HEK293 (cell line): Measurements from ENCODE around the gene CDSN.

Experiments used
- CTCF ChIP-seq: fragments of 450-650 bp; formaldehyde crosslinking; IDR thresholded peaks from 2 replicates; pipeline ENCODE4 v1.5.1; 2016; ENCODE audit warnings: missing biosample characterization, missing genetic modification characterization
- GLIS1 ChIP-seq: fragments of 450-650 bp; formaldehyde crosslinking; IDR thresholded peaks from 2 replicates; pipeline ENCODE4 v1.5.1; 2016; ENCODE audit warnings: missing biosample characterization, missing genetic modification characterization
- HOXA7 ChIP-seq: sonication (generic); formaldehyde crosslinking; IDR thresholded peaks from 2 replicates; pipeline ENCODE4 v1.8.1; 2022; ENCODE audit warnings: missing genetic modification reagents, borderline replicate concordance
- ZEB2 ChIP-seq: fragments of 450-650 bp; formaldehyde crosslinking; IDR thresholded peaks from 2 replicates; pipeline ENCODE4 v1.5.1; 2016; ENCODE audit warnings: missing biosample characterization, missing genetic modification characterization
- ZNF138 ChIP-seq: fragments of 450-650 bp; formaldehyde crosslinking; IDR thresholded peaks from 2 replicates; pipeline ENCODE4 v1.5.1; 2016; ENCODE audit warnings: missing biosample characterization, missing genetic modification characterization, borderline replicate concordance
- ZNF426 ChIP-seq: fragments of 450-650 bp; formaldehyde crosslinking; IDR thresholded peaks from 2 replicates; pipeline ENCODE4 v1.5.1; 2017; ENCODE audit warnings: missing biosample characterization, missing genetic modification characterization, mild to moderate bottlenecking, inconsistent platforms, moderate library complexity
- ZNF510 ChIP-seq: fragments of 450-650 bp; formaldehyde crosslinking; IDR thresholded peaks from 2 replicates; pipeline ENCODE4 v1.5.1; 2018; ENCODE audit warnings: mild to moderate bottlenecking, missing genetic modification characterization, missing biosample characterization; ENCODE audit not compliant: insufficient replicate concordance
- ZNF843 ChIP-seq: fragments of 450-650 bp; formaldehyde crosslinking; IDR thresholded peaks from 2 replicates; pipeline ENCODE4 v1.5.1; 2016; ENCODE audit warnings: missing biosample characterization, missing genetic modification characterization
- TF ChIP-seq, protein P1 (sequence below): fragments of 450-650 bp; formaldehyde crosslinking; IDR thresholded peaks from 2 replicates; pipeline ENCODE4 v1.5.1; 2016; ENCODE audit warnings: missing biosample characterization, missing genetic modification characterization

DNA sequence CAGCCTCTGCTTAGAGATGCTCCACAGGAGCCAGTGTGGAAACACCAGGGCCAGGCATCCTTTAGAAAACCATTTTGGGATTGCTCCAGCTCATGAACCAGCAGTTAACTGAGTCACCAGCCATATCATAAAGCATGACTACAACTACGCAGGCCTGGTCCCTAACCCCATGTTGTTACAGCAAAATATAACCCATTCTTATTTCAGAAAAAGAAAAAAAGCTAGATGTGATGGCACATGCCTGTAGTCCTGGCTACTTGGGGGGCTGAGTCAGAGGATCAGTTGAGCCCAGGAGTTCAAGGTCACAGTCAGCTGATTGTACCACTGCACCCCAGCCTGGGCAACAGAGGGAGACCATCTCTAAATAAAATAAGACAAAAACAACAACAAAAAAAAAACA is 44.7 kb downstream of the CDSN start:
- TF ChIP-seq ZNF138 (tag by site-specific recombination) (no peak), ZNF426 (tag by site-specific recombination) (no peak), HOXA7 (CRISPR knock-in tag) (no peak), ZEB2 (no peak), CTCF (tag by site-specific recombination) (no peak), ZNF843 (tag by site-specific recombination) (no peak), ZNF510 (tag by site-specific recombination) (no peak), GLIS1 (tag by site-specific recombination) (no peak)
- TF ChIP-seq, protein P1, sequence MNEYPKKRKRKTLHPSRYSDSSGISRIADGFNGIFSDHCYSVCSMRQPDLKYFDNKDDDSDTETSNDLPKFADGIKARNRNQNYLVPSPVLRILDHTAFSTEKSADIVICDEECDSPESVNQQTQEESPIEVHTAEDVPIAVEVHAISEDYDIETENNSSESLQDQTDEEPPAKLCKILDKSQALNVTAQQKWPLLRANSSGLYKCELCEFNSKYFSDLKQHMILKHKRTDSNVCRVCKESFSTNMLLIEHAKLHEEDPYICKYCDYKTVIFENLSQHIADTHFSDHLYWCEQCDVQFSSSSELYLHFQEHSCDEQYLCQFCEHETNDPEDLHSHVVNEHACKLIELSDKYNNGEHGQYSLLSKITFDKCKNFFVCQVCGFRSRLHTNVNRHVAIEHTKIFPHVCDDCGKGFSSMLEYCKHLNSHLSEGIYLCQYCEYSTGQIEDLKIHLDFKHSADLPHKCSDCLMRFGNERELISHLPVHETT: no peak
